NCI-H1417 (cell line): Measurements from ENCODE around the gene TFB1M.
A peak's percentile ranks its signal among the peaks of the same experiment; 100 is the strongest.
"Not testable (repeated sequence)": the region's sequence is repeated elsewhere in the genome, so short reads cannot be mapped to it uniquely, and the experiment has no call there.

Experiments
- DNase-seq, 3 experiments: peaks; one replicate each; lab custom pipeline; 2025; lab: John Stamatoyannopoulos, UW

Gene TFB1M

GRCh38 chr6:155314092-155314772, at the start of gene TFB1M:
TSS of gene TFB1M (minus strand) at chr6:155314484. CDS start at chr6:155314428, 56 bp downstream.
- peak; percentile 98 to 100 (median 99) for DNase-seq

- DNase-seq: not testable (repeated sequence)
Observed at GRCh38 chr6:155364021-155364420, 49.7 kb upstream of the TFB1M start.

GRCh38 chr6:155362968-155363632, 48.8 kb upstream of the TFB1M start:
- DNase-seq: not testable (repeated sequence)

DNA sequence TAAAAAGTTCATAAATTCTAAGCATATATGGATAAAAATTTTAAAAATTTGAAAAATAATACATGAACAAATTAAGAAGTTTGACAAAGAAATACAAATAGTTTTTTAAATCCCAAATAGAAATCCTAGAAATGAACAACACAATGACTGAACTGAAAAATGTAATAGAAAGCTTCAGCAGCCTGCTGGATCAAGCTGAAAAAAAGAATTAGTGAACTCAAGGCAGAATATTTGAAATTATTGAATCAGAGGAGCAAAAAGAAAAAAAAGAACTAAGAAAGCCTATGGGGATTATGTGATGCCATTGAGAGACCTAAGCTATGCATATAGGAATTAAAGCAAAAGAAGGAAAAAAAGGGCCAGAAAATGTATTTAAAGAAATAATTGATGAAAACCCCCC, 39.9 kb upstream of the TFB1M start:
- DNase-seq: no peak

GRCh38 chr6:155352811-155353210, 38.5 kb upstream of the TFB1M start:
- DNase-seq: no peak

DNA sequence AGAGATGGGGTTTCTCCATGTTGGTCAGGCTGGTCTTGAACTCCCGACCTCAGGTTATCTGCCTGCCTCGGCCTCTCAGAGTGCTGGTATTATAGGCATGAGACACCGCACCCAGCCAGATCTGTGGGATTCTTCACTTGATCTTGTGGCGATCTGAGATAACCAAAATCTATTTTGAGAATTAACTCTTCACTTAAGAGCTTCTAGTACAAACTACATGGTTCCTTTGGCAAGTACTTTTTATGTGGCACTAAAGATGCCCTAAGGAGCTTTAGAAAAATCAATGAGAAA, 37.8 kb upstream of the TFB1M start:
- DNase-seq: no peak

DNA sequence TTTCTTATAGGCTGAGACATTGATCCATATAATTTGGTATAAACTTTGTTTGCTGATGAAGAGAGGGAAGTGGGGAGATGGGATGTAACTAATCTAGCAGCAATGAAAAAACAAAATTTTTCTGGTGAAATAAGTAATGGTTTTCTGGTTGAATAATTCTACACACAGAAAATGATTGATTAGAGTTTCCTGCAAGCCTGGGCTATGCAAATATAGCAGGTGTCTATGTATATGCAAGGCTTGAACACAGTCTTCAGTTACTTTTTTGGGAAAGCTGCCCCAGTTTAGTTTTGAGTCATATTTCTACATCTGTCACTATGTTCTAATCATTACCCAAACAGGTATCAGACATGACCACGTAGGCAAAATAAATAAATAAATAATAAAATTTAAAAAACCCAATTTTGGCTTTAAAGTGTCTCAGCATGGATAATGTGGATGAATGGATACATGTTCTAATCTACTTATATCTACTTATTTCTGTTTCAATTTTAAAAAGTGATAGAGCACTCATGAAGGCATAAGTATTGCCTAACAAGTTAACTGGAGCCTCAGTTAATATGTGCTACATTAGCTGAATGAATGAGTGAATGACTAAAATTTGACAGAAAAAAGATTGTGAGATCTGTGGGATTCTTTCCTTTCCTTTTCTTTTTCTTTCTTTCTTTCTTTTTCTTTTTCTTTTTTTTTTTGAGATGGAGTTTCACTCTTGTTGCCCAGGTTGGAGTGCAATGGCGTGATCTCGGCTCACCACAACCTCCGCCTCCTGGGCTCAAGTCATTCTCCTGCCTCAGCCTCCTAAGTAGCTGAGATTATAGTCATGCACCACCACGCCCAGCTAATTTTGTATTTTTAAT, 37.2 kb upstream of the TFB1M start:
- DNase-seq: no peak

DNA sequence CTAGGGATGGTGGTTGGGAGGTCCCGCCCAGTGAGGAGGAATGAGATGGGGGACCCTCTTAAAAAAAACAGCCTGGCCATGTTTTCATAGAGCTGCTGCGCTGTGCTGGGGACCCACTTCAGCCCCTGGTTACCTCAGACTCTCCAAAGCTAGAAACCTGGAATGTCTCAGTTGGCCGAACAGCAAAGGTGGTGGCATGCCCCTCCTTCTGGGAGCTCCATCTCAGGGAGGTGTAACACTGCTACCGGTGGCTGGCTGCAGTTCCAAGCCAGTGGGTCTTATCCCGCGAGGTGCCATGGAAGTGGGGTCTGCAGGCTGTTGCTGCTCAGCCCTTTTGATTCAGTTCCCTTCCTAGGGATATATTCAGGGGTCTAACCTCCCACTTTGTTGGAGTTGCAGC, 35.7 kb upstream of the TFB1M start:
- DNase-seq: no peak

DNA sequence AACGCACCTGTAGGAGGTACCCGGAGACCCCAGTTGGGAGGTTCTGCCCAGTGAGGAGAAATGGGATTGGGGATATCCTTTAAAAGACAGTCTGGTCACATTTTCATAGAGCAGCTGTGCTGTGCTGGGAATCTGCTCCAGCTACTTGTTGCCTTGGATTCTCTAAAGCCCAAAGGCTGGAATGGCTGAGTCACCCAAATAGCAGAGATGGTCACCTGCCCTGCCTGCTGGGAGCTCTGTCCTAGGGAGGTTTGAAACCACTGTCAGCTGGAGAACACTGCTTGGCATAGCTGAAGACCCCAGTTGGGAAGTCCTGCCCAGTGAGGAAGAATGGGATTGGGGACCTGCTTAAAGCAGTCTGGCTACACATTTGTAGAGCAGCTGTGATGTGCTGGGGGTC, 34.8 kb upstream of the TFB1M start:
- DNase-seq: no peak

- no peak for DNase-seq
Observed at GRCh38 chr6:155347800-155348199, 33.5 kb upstream of the TFB1M start.

DNA sequence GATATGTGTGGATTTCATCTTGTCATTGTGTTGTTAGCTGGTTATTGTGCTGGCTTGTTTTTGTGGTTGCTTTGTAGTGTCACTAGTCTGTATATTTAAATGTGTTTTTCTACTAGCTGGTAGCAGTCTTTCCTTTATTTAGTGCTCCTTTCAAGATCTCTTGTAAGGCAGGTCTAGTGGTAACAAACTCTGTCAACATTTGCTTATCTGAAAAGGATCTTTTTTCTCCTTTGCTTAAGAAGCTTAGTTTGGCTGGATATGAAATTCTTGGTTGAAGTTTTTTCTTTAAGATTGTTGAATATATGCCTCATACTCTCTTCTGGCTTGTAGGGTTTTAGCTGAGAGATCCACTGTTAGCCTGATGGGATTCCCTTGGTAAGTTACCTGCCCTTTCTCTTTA, 32.7 kb upstream of the TFB1M start:
- no peak for DNase-seq

- no peak for DNase-seq
Observed at GRCh38 chr6:155344341-155345006, 30.2 kb upstream of the TFB1M start.

DNA sequence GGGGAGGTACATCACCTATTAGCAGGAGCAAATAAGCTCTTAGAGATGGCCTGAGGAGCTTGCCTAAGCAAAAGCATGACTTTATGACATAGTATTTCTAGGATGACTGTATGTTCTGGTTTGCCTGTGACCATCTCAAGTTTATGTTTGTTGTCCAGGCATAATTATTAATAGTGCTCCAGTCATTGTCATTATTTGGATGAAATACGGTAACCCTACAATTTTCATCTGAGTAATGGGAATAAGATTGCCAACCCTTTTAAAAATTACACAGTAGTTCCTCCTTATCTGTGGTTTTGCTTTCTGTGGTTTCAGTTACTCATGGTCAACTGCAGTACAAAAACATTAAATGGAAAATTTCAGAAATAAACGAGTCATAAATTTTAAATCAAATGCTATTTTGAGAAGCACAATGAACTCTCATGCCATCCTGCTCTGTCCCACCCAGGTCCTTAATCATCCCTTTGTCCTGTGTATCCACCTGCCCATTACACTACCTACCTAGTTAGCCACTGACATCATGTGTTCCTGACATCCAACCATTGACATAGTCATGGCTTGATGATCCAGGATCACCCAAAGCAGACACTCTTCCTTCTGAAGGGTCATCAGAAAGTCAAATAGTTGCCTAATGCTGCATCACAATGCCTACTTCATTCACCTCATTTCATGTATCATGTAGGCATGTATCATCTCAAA, 27.0 kb upstream of the TFB1M start:
- DNase-seq: no peak

DNA sequence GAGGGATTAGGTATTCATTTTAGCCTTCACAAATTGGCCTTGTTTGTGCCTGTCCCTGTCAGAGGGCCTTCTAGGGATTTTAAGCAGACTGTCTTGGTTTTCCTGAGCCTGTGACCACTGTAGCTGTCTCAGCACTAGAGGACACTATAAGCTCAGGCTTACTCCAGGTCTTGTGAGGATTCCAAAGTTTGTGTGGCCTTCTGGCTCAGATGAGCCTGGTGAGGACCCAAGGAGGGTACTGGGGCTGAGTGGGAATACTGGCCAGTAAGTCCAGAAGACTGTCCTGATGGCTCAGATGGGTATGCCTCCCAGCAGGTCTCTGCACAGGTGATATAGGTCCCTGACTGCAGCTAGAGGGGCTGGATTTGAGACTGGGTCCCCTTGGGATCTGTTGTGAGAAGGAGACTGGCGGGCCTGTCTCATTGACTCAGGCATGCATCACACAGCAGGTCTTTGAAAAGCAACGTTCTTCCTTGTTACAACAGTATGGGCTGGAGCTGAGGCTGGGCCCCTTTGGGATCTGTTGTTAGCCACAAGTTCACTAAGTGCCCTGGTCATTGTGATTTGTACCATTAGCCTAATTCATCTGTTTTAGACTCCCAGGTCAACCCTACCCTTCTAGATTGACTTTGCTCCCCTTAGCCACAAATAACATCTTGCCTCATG, 26.3 kb upstream of the TFB1M start:
- no peak for DNase-seq

- not testable (repeated sequence) for DNase-seq
Observed at GRCh38 chr6:155339929-155340328, 25.6 kb upstream of the TFB1M start.

DNA sequence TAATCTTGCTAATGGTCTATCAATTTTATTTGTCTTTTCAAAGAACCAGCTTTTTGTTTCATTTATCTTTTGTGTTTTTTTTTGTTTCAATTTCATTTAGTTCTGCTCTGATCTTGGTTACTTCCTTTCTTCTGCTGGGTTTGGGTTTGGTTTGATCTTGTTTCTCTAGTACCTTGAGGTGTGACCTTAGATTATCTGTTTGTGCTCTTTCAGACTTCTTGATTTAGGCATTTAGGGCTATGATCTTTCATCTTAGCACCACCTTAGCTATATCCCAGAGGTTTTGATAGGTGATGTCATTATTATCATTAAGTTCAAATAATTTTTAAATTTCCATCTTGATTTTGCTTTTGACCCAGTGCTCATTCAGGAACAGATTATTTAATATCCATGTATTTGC, 24.0 kb upstream of the TFB1M start:
- not testable (repeated sequence) for DNase-seq

- DNase-seq: no peak
Observed at GRCh38 chr6:155335265-155335664, 21.0 kb upstream of the TFB1M start.

DNA sequence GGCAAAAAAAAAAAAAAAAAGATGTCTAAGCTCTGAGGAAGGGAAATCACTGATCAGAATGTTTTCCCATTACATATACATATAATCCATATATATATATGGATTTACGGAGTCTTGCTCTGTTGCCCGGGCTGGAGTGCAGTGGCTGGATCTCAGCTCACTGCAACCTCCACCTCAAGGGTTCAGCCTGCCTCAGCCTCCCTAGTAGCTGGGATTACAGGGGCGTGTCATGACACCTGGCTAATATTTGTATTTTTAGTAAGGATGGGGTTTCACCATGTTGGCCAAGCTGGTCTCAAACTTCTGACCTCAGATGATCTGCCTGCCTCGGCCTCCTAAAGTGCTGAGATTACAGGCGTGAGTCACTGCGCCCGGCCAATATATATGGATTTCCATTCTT, 19.8 kb upstream of the TFB1M start:
- DNase-seq: not testable (repeated sequence)

GRCh38 chr6:155333414-155333813, 19.1 kb upstream of the TFB1M start:
- DNase-seq: no peak

DNA sequence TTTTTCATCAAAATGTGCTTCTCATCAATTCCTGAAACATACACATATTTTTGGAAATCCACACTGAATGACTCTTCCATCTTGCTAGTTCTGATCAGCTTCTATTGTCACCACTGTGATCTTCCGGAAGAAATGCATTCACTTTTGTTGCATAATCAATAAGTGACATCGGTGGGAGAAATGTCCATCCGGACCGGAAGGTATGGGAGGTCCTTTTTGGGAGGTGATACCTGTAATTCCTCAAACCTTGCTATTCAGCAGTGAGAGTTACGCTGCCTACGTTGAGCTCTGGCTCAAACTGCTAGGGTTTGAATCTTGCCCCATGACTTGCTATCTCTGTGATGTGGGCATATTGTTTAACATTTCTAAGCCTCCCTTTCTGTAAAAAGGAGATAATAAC, 16.6 kb upstream of the TFB1M start:
- DNase-seq: no peak

DNA sequence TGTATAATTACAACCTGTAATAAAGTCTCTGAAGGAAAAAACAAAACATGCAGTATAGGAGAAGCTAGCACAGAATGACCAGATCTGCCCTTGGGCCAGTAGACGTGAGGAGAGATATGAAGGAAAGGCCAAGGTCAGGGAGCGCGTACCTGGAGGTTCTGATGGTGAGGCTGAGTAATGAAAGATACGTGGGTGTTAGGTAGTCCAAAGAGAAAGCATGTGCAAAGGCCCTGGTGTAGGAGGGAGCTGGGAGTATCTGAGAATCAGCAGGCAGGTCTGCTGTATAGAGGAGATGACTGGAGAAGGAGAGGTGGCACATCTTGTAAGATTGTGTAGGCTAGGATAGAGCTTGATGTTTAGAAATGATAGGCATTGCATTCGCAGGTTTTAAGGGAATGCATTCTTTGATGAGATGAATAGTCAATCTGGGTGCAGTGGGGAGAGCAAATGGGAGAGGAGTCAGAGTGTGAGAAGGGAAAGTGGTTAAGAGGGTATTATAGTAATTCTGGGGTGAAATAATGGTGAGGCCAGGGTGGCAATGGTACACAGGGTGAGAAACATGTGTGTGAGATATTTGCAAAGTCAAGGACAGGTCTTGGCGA, 15.9 kb upstream of the TFB1M start:
- DNase-seq: no peak
